HTERT RPE-1 (cell line): Measurements from ENCODE around the gene RETN.

Experiments
- in situ Hi-C: fragments of 300-500 bp; cut with MboI; formaldehyde crosslinking; loops from 4 replicates; pipeline ENCODE4 v1.14.3; 2020; ENCODE audit warnings: low sequenced_read_pairs

RETN gene

DNA sequence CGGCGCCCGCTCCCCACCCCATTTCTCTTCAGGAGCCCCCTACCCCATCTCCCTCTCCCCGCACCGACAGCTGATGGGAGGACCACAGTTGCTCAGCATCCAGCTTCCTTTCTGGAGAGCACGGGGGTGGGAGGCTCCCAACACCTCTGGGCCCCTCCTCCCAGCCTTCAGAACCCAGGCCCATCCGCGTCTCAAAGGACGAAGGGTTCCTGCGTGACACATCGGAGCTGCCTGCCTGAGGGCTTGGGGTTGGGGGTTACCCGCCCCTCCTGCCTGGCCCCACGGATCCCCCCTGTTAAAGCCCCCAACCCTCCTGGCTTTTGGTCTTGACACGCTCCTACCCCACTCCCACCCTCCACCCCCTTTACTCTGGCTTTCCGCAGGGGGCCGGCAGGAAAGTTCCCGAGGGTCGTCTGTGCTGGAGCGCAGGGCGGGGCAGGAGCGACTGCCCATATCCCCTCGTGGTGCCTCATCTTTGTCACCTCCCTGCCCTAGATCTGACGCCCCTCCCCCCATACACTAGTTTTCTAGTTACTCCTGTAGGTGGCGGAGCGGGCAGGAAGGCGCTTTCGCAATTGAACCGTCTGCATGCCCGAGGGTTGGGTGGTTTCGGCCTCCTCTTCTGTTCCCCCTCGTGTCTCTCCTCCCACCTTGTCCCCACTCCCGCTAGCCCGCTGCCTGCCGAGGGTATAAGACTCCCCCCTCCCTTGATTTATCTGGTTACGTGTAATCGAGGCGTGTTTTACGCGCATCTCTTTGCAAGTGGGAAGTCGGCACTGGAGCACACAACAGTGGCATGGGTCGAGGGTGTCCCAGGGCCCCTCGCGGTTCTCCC lies 12.7 kb downstream of the RETN start:
- in situ Hi-C loops: no loop called here

DNA sequence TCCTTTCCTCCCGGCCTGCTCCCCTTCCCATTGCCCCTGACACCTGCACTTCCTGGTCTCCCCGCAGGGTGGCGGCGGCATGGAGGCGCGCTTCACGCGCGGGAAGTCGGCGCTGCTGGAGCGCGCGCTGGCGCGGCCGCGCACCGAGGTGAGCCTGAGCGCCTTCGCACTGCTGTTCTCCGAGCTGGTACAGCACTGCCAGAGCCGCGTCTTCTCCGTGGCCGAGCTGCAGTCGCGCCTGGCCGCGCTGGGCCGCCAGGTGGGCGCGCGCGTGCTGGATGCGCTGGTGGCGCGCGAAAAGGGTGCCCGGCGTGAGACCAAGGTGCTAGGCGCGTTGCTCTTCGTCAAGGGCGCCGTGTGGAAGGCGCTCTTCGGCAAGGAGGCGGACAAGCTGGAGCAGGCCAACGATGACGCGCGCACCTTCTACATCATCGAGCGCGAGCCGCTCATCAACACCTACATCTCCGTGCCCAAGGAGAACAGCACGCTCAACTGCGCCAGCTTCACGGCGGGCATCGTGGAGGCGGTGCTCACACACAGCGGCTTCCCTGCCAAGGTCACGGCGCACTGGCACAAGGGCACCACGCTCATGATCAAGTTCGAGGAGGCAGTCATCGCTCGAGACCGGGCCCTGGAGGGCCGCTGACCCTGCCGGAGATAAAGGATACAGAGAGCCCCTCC lies 13.5 kb downstream of the RETN start:
- in situ Hi-C loops: no loop called here

DNA sequence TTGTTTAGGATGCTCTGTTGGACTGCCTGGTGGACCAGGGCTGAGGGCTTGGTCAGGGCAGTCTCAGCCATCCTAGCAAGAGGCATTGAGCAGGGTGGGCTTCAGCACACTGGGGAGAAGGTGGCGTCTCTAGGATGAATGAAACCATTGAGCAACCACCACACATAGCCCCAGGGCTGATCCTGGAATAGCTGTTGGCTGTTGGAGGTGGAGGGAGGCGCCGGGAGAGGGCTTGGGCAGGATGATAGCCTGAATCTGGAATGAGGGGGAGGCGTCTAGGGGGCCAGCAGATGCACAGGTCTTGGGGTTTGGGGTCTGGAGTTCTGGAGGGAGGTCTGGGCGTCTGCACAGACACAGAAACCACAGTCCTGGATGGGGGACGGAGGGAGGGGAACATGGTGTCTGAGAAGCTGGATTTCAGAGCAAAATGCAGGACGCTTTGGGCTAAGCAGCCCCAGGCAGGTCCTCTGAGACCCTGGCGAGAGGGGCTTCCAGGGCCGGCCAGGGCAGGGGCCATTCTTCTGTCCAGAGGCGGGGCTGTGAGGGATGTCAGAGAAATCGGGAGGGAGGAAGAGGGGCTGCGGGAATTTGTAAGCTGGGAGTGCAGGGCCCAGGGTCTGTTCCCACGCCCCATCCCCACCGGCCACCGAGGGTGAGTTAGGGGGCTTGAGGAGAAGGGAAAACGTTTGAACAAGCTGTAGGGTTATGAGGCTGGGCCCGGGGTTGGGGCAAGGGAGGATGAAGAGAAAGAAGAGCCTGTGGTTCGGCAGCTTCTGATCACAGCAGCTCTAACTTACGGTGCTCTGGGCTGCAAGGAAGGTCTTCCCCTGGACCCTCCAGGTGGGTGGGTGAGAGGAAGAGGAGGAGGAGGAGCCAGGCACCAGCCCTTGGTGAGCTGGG lies 16.9 kb downstream of the RETN start:
- in situ Hi-C loops: no loop called here

DNA sequence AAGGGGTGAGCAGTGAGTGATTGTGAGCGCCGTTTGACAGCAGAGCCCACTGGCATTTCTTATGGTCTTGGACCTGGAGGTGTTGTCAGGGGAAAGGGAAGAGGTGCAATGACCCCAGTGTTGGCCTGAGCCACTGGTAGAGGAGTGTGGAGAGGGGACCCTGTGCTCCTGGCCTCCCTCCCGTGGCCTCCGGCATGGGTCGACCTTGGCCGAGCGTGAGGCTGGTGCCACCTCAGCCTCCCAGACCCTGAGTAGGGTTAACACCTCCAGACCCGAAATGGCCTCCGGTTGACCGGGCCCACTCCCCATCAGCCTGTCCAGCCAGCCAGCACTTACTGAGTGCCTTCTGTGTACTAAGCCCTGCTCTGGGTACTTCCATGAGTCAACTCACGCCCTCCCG lies 18.3 kb downstream of the RETN start:
- in situ Hi-C loops: no loop called here

DNA sequence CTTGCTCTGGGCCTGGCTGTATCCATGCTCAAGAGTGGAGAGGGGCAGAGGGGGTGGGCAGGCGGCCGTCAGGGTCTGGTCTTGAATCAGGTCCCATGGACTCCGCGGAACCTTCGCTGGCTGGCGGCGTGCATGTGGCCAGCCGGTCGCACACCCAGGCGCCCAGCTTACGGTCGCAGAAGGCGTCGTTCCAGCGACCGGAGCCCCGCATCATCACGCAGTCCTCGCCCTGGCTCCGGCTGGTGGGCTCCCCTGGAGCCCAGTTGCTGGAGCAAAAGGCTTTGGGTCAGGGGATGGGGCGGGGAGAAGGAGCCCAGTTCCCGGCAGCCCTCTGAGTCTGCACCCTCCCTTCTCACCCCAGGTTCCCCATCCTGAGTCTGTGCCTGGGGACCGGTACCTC lies 20.3 kb downstream of the RETN start:
- in situ Hi-C loops: no loop called here

DNA sequence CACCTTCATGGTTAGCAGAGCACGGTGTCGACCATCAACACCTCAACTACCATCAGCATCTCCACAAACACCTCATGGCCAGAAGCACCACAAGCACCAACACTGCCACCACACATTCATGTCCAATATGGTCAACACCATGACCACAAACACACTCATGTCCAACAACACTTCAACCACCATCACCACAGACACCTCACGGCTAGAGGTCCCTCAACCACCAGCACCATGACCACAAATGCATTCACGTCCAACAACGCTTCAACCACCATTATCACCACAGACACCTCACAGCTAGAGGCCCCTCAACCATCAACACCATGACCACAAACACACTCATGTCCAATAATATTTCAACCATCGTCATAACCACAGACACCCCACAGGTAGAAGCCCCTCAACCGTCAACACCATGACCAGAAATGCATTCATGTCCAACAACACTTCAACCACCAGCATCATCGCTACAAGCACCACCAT lies 22.0 kb downstream of the RETN start:
- in situ Hi-C loops: no loop called here

DNA sequence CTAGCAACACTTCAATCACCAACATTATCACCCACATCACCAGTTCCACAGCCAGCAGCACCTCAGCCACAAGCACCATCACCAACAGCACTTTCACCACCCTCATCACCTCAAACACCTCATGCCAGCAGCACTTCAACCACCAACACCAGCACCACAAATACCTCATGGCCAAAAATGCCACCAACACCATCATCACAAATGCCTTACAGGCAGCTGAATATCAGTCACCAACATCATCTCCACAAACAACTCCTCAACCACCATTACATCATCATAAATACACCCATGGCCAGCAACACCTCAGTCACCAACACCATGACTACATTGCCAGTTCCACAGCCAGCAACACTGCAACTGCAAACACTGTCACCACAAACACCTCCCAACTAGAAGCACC lies 22.6 kb downstream of the RETN start:
- in situ Hi-C loops: no loop called here

DNA sequence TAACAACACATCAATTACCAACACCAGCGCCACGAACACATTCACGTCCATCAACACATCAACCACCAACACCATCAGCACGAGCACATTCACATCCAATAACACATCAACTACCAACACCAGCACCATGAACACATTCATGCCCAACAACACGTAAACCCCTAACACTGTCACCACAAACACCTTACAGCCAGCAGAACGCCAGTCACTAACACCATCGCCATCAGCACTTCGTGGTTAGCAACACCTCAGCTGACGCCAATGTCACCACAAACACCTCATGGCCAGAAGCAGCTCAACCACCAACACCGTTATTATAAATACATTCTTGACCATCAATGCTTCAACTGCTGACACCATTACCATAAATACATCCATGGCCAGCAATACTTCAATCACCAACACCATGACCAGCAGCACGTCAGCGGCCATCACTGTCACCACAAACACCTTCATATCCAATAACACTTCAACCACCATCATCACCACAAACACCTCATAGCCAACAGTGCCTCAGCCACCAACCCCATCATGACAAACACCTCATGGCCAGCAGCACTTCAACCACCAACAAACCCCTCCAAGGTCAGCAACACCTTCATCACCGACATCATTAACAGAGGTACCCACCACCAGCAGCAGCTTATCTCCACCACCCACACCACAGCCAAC lies 23.7 kb downstream of the RETN start:
- in situ Hi-C loops: no loop called here

DNA sequence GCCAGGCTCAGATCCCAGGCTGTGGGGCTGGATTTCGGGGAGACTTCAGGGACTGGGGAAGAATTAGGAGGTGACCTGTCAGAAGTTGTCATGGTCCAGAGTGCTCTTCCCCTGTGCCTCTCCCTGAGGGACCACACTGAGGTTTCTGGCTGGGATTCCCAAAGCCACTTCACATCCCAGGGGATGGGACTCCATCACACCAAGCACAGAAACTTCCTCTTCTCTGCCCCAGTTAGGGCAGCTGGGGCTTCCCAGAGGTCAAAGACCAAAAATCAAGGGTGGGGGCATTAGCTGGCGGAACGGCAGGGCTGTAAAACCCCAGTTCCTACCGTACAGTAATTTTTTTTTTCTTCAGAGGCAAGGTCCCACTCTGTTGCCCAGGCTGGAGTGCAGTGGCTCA lies 25.6 kb downstream of the RETN start:
- in situ Hi-C loops: no loop called here

DNA sequence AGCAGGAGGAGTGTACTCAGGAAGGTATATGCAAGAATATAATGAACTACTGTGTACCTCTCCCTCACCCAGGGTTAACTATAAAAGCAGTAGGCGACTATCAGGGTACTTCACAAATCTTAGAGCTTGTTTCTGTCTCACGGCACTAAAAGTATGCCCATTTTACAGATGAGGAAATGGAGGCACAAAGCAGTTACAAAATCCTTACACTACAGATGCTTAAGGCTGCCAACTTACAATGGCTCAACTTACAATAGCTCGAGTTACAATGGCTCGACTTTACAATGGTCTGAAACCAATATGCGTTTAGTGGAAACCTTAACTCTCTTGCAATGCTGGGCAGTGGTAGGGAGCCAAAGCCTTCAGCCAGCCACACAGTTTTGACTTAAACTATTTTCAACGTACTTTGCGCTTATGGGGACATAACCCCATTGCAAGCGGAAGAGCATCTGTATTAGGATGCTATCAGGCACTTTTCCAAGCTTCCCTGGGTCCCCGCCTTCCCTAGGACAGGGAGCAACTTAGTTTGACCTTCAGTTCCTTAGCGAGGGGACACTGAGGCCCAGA lies 29.0 kb downstream of the RETN start:
- in situ Hi-C loops: no loop called here

DNA sequence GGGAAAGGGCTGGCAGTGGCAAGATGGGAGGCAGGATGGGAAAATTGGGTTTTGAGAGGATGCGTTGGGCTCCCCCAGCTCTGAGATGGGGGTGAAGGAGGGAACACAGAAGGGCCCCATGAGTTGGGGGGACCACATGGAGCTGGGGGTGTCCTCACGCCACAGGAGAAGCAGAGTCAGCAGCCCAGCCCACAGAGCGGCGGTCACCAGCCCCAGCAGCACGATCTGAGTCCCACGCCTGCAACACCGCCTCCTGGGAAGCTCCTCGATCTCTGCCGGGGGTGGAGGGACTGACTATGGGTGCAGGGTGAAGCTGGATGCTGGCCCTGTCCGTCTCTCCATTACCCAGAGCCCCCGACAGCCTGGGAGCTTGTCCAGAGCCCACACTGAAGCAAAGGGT lies 29.7 kb downstream of the RETN start:
- in situ Hi-C loops: no loop called here

DNA sequence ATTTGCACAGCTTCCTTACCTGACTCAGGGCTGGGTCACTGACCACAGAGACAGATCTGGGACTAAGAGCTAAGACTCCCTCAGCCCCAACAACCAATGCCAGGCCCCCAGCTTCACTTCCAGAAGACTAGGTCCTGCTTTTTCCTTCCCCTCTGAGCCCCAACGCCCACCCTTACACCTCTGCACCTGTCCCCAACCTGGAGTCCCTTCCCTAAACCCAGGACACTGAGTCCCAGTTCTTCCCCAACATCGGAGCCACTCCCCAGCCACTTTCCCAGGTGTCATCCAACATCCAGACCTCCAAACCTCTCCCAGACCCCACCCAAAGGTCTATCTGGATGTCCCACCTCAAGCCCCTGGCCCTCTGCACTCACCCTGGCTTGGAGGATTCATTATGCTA lies 30.2 kb downstream of the RETN start:
- in situ Hi-C loops: no loop called here

DNA sequence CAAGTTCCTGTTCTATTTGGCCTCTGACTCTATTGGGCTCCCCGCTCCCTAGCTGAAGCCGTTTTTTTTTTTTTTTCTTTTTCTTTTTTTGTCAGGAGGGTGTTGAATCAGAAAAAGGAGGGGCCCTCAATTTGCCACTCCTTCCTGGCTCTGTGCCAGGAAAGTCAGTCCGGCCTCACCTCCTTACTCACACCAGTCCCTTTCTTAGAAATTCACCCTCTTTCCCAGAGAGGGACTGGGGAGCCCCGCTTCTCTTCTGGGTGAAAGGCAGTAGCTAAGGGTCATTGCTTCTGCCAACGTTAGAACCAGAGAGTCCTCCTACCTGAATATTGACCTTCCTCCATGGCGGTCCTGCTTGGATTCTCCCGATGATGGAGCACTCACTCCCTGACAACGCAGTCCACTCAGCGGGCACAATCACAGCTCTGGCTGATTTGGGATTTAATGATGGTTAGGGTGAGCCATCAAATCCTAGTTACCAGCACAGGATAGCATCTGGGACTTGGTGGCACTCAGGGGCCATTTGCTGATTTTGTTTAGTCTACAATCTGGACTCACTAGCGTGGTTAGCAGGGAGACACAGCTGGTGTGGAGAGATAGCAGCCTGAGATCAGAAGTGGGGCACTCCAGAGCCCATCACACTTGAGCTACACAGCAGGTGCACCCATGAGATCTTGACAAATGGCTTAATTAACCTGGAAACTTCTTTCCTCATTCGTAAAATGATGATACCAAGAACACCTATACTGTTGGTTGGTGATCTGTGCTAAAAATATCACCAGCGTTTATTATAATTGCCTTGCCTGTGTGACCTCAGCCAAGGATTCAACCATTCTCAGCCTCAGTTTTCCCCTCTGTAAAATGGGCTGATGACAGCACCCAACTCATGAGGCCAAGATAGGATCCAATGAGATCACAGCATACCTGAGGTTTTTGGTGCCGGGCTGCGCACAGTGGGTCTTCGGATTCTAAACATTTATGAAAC lies 30.9 kb downstream of the RETN start:
- in situ Hi-C loops: no loop called here

DNA sequence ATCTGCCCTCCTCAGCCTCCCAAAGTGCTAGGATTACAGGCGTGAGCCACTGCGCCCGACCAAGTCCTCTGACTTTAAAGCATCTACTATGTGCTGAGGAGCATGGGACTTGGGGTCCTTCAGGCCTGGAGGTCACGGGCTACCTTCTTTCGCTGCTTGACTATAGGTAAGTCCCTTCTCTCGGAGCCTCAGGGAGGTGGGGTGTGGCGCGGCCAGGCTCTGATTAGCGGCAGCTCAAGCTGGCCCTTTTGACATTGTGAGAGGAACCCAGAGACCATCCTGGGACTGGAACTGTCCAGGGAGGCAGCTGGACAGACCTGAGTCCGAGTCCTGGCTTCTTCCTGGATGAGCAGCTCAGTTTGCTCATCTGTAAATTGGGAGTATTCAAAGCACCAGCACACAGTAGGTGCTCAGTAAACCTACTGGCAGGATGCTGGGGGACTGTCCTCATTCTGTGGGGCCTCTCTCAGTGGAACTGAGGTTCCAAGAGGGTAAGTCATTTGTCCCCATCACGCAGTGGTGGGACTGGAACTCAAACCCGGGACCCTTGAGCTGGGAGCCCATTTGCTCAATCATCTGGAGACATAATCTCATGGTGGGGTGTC lies 32.3 kb downstream of the RETN start:
- in situ Hi-C loops: no loop called here

DNA sequence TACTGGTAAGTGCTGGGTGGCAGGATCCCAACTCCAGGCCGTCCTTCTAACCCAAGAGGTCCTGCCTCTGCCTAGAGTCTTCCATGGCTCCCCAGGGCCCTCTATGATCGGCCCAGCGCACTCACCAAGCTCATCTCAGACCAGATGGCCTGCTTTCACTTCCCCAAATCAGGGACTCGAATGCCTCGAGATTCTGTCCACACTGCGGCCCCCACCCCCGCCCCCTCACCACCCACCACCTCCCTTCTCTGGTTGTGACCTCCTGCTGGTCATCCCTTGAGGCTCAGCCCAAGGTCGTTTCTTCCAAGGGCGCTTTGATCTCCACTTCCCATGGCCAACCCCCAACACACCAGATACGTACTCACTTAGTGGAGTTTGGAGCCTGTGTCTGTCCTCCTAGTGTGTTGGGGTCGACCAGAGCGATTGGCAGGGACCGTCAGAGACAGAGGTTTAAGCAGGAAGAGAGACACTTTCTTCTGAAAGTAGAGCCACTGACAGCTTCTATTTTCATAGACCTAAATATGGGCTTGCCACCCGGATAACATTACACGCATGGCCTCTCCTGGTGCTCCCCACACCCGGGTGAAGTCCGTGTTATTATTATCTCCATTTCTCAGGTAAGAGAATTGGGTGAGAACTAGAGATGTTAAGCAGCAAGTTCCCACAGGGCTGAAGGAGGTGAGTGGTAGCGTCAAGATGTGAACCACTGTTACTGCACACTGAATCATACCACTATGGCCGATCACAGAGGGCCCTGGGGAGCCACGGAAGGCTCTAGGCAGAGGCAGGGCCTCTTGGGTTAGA lies 33.0 kb downstream of the RETN start, which contains the start of gene FCER2:
TSS of gene FCER2 (minus strand) at position 478 of the 804 bp plus-strand sequence. CDS start 2,371 bp downstream, outside the sequence.
- in situ Hi-C loops: no loop called here

DNA sequence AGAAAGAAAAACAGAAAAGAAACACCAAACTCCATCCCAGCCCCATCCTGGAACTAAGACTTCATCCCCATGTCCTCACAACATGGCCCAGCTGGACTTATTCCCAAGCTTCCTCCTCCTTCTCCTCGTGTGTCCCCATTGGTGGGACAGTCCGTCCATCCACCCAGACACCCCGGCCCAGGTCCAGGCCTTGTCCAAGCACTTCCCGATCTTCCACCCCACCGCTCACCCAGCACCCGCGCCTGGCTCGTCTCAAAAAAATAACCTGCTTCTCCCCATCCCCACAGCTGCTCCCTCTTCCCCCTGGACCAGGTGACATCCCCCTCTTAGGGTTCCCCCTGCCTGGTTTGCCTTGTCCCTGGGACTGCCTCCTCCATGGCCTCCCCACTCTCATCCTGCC lies 34.5 kb downstream of the RETN start:
- in situ Hi-C loops: no loop called here

DNA sequence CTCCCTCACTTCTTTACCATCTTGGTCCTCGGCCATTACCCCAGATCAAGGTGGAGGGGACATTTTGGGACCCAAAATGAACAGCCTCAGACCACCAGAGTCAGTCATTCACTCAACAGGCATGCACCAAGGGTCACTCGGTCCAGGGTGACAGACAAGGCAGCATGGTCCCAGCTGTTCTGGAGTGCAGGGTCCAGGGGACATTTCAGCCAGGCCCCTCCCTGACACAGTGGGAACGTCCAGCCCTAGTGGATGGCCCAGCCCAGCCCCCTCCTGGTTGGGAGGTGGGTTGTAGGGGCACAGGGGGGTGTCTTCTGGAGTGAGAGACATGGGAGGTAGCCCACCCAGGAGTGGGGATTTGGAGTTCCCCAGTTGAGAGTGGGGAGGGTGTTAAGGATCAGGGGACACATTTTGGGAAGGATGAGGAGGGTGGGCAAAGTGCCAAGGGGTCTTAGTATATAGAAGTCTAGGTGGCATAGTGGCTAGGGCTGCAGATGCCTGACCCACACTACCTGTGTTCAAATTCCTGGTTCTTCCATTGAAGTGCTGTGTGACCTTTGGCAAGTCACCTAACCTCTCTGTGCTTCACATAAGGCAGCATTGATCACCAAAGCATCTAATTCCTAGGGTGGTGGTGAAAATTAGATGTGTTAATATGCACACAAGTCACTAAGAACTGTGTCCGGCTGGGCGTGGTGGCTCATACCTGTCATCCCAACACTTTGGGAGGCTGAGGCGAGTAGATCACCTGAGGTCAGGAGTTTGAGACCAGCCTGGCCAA lies 35.6 kb downstream of the RETN start:
- in situ Hi-C loops: no loop called here
